WTC11 (cell line): Measurements from ENCODE around the gene GRID2. TPM values are rescaled to one million over a fixed set of nuclear protein-coding genes. Genes with fewer than 3 reads are reported as not detected.

Experiments used
- ATAC-seq: fragments of 200-7000 bp; cut with Tn5 transposase; 2 replicates; pipeline ENCODE4 v1.10.0; 2021; ENCODE audit warnings: mild to moderate bottlenecking, moderate library complexity
- CTCF ChIA-PET: fragments of 300-600 bp; sonication (Branson Sonifier 250); formaldehyde crosslinking; loops from one replicate; lab custom pipeline; 2021; ENCODE audit warnings: antibody characterized with exemption; lab: Charles Lee
- POLR2A ChIA-PET: fragments of 350-600 bp; sonication (Branson Sonifier 250); formaldehyde crosslinking; loops from one replicate; lab custom pipeline; 2021; ENCODE audit warnings: antibody characterized with exemption; lab: Charles Lee
- DNase-seq: peaks from one replicate; pipeline ENCODE4 v3.0.0; 2021; ENCODE audit warnings: low spot score
- H3K27ac Mint-ChIP-seq: 2 replicates; pipeline ENCODE4 v1.8.0; 2021; ENCODE audit warnings: mixed read lengths
- H3K27me3 Mint-ChIP-seq: 2 replicates; pipeline ENCODE4 v1.8.0; 2021; ENCODE audit warnings: low read depth, mild to moderate bottlenecking, moderate library complexity, mixed read lengths
- H3K36me3 Mint-ChIP-seq: 2 replicates; pipeline ENCODE4 v1.8.0; 2021; ENCODE audit warnings: mixed read lengths
- H3K4me1 Mint-ChIP-seq: 2 replicates; pipeline ENCODE4 v1.8.0; 2022; ENCODE audit warnings: mixed read lengths
- H3K4me3 Mint-ChIP-seq: 2 replicates; pipeline ENCODE4 v1.8.0; 2021; ENCODE audit warnings: mild to moderate bottlenecking, moderate library complexity, mixed read lengths
- H3K9me3 Mint-ChIP-seq: 2 replicates; pipeline ENCODE4 v1.8.0; 2021; ENCODE audit warnings: mixed read lengths
- AR ChIP-seq: fragments of 250-450 bp; sonication (Bioruptor Pico); IDR thresholded peaks from 2 replicates; pipeline ENCODE4 v1.9.0; 2021; ENCODE audit warnings: mild to moderate bottlenecking
- ELF4 ChIP-seq: sonication (generic); formaldehyde crosslinking; IDR thresholded peaks from 2 replicates; pipeline ENCODE4 v1.8.1; 2022; ENCODE audit warnings: low read depth, mild to moderate bottlenecking, moderate library complexity, missing genetic modification reagents
- EMX1 ChIP-seq: fragments of 250-450 bp; sonication (Bioruptor Pico); IDR thresholded peaks from 2 replicates; pipeline ENCODE4 v1.8.0; 2021; ENCODE audit warnings: mild to moderate bottlenecking
- ESRRA ChIP-seq: sonication (generic); formaldehyde crosslinking; IDR thresholded peaks from 2 replicates; pipeline ENCODE4 v1.8.1; 2022; ENCODE audit warnings: mild to moderate bottlenecking, missing genetic modification reagents, borderline replicate concordance
- FOXJ3 ChIP-seq: sonication (generic); formaldehyde crosslinking; IDR thresholded peaks from 2 replicates; pipeline ENCODE4 v1.9.0; 2021; ENCODE audit warnings: missing genetic modification reagents, mild to moderate bottlenecking, borderline replicate concordance
- GTF2I ChIP-seq: fragments of 250-450 bp; sonication (Bioruptor Pico); conservative IDR thresholded peaks from 2 replicates; pipeline ENCODE4 v1.4.0; 2021; ENCODE audit warnings: mild to moderate bottlenecking
- NFATC4 ChIP-seq: fragments of 250-450 bp; sonication (Bioruptor Pico); IDR thresholded peaks from 2 replicates; pipeline ENCODE4 v1.9.0; 2021; ENCODE audit warnings: mild to moderate bottlenecking
- NFE2L1 ChIP-seq: sonication (generic); formaldehyde crosslinking; IDR thresholded peaks from 2 replicates; pipeline ENCODE4 v1.8.1; 2023; ENCODE audit warnings: missing genetic modification reagents
- OVOL2 ChIP-seq: fragments of 250-450 bp; sonication (Bioruptor Pico); IDR thresholded peaks from 2 replicates; pipeline ENCODE4 v1.9.0; 2021; ENCODE audit warnings: mild to moderate bottlenecking, borderline replicate concordance
- RELA ChIP-seq: sonication (generic); formaldehyde crosslinking; IDR thresholded peaks from 2 replicates; pipeline ENCODE4 v1.8.1; 2022; ENCODE audit warnings: missing genetic modification reagents, mild to moderate bottlenecking, borderline replicate concordance
- ZNF138 ChIP-seq: sonication (generic); formaldehyde crosslinking; conservative IDR thresholded peaks from 2 replicates; pipeline ENCODE4 v1.8.1; 2022; ENCODE audit warnings: mild to moderate bottlenecking, moderate library complexity, missing genetic modification reagents
- ZNF396 ChIP-seq: fragments of 250-450 bp; sonication (Bioruptor Pico); IDR thresholded peaks from 2 replicates; pipeline ENCODE4 v1.8.0; 2021; ENCODE audit warnings: mild to moderate bottlenecking, moderate library complexity, borderline replicate concordance
- ZNF423 ChIP-seq: fragments of 250-450 bp; sonication (Bioruptor Pico); IDR thresholded peaks from 2 replicates; pipeline ENCODE4 v2.1.2; 2022; ENCODE audit warnings: mild to moderate bottlenecking, moderate library complexity
- ZNF532 ChIP-seq: fragments of 250-450 bp; sonication (Bioruptor Pico); IDR thresholded peaks from 2 replicates; pipeline ENCODE4 v1.9.0; 2021; ENCODE audit warnings: mild to moderate bottlenecking, borderline replicate concordance
- ZSCAN18 ChIP-seq: fragments of 250-450 bp; sonication (Bioruptor Pico); IDR thresholded peaks from 2 replicates; pipeline ENCODE4 v2.1.2; 2022; ENCODE audit warnings: mild to moderate bottlenecking, moderate library complexity
- total RNA-seq: library from RNA; stranded (reverse); gene quantifications from 3 replicates; pipeline ENCODE4 v1.2.3, GENCODE V29; 2021
- TF ChIP-seq, protein P1 (sequence below): sonication (generic); formaldehyde crosslinking; IDR thresholded peaks from 2 replicates; pipeline ENCODE4 v1.8.0; 2022; ENCODE audit warnings: mild to moderate bottlenecking, missing genetic modification reagents
- TF ChIP-seq, protein P2 (sequence below): sonication (generic); formaldehyde crosslinking; IDR thresholded peaks from 2 replicates; pipeline ENCODE4 v1.8.1; 2023; ENCODE audit warnings: mild to moderate bottlenecking, moderate library complexity, missing genetic modification reagents
- TF ChIP-seq, protein P3 (sequence below): fragments of 250-450 bp; sonication (Bioruptor Pico); conservative IDR thresholded peaks from 2 replicates; pipeline ENCODE4 v1.9.0; 2021; ENCODE audit warnings: mild to moderate bottlenecking

The GRID2 gene
- total RNA-seq, 1 experiment from 2014 or later = 26.8 TPM

- TF ChIP-seq ZNF532 = no peak
- no peak for TF ChIP-seq ESRRA (CRISPR knock-in tag)
- TF ChIP-seq EMX1 (CRISPR knock-in tag) = no peak
- TF ChIP-seq GTF2I (CRISPR knock-in tag) = no peak
- TF ChIP-seq AR (CRISPR knock-in tag) = no peak
- no peak for TF ChIP-seq ZNF138 (CRISPR knock-in tag)
Measured at GRCh38 chr4:93670434-93670833, 1366.7 kb downstream of the GRID2 start (continued).

- ATAC-seq = no peak
- CTCF ChIA-PET = no interaction called here
- no peak overlapping the region for H3K4me3 Mint-ChIP-seq
- TF ChIP-seq RELA (CRISPR knock-in tag) = no peak
- no peak for TF ChIP-seq GTF2I (CRISPR knock-in tag)
- no peak for TF ChIP-seq FOXJ3 (CRISPR knock-in tag)
- no peak for TF ChIP-seq ZNF396 (CRISPR knock-in tag)
- TF ChIP-seq ZSCAN18 (CRISPR knock-in tag) = no peak
- TF ChIP-seq ZNF423 (CRISPR knock-in tag) = no peak
- no peak for TF ChIP-seq NFE2L1 (CRISPR knock-in tag)
- TF ChIP-seq OVOL2 (CRISPR knock-in tag) = no peak
- TF ChIP-seq ESRRA (CRISPR knock-in tag) = no peak
- no peak for TF ChIP-seq AR (CRISPR knock-in tag)
- no peak for TF ChIP-seq ELF4 (CRISPR knock-in tag)
- no peak for TF ChIP-seq NFATC4 (CRISPR knock-in tag)
- TF ChIP-seq, protein P1, sequence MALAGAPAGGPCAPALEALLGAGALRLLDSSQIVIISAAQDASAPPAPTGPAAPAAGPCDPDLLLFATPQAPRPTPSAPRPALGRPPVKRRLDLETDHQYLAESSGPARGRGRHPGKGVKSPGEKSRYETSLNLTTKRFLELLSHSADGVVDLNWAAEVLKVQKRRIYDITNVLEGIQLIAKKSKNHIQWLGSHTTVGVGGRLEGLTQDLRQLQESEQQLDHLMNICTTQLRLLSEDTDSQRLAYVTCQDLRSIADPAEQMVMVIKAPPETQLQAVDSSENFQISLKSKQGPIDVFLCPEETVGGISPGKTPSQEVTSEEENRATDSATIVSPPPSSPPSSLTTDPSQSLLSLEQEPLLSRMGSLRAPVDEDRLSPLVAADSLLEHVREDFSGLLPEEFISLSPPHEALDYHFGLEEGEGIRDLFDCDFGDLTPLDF (CRISPR knock-in tag) = no peak
- TF ChIP-seq, protein P2, sequence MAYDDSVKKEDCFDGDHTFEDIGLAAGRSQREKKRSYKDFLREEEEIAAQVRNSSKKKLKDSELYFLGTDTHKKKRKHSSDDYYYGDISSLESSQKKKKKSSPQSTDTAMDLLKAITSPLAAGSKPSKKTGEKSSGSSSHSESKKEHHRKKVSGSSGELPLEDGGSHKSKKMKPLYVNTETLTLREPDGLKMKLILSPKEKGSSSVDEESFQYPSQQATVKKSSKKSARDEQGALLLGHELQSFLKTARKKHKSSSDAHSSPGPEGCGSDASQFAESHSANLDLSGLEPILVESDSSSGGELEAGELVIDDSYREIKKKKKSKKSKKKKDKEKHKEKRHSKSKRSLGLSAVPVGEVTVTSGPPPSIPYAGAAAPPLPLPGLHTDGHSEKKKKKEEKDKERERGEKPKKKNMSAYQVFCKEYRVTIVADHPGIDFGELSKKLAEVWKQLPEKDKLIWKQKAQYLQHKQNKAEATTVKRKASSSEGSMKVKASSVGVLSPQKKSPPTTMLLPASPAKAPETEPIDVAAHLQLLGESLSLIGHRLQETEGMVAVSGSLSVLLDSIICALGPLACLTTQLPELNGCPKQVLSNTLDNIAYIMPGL (CRISPR knock-in tag) = no peak
- TF ChIP-seq, protein P3, sequence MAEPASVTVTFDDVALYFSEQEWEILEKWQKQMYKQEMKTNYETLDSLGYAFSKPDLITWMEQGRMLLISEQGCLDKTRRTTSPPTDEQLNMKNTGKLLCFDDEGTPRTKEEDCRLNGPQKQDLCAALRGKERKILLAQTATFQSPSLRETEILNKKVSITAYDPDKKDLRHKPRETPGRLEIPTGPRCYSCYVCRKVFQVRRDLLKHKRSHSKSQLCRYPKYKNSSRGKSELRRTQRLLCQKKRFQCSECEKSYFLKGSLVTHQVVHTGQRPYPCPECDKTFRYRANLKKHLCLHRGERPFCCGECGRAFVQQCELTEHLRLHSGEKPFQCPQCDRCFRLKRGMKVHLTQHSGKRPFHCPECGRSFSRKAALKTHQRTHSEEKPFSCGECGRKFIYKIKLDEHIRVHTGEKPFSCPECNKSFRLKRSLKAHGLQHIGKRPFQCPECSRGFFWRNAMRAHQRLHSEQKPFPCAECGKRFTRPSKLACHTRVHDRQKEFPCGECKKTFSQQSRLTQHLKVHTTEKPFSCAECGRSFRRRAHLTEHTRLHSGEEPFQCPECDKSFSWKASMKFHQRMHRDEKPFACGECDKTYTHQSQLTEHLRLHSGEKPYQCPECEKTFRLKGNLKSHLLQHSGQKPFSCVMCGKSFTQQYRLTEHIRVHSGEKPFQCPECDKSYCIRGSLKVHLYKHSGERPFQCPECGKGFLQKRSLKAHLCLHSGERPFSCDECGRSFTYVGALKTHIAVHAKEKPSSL (CRISPR knock-in tag) = no peak
Measured at GRCh38 chr4:93671093-93671492, 1367.3 kb downstream of the GRID2 start.

More at GRCh38 chr4:93671093-93671492, 1367.3 kb downstream of the GRID2 start:
- POLR2A ChIA-PET = no interaction called here
- no peak for DNase-seq
- Mint-ChIP-seq H3K9me3 (peaks cover 8% of the 10 kb centered on the region), H3K4me1 (no peaks in the 10 kb centered on the region; the same call in 1 of the 2 replicates), H3K27me3 (no peaks in the 10 kb centered on the region), H3K36me3 (peaks cover 8% of the 10 kb centered on the region), H3K27ac (no peak overlapping the region)
